IPS DF 4.7 (cell line): ENCODE results near the gene CHST4.
"Not testable (repeated sequence)": the region's sequence is repeated elsewhere in the genome, so short reads cannot be mapped to it uniquely, and the experiment has no call there.

Experiments used
- DNase-seq: peaks from one replicate; pipeline ENCODE4 v3.0.0-alpha.2; 2013; ENCODE audit warnings: low spot score; ENCODE audit errors: extremely low read depth

Gene CHST4

GRCh38 chr16:71569621-71570020, 43.4 kb downstream of the CHST4 start:
- no peak for DNase-seq

- no peak for DNase-seq
These were observed 43.9 kb downstream of the CHST4 start for GRCh38 chr16:71570144-71570543.

- no peak for DNase-seq
These were observed 46.4 kb downstream of the CHST4 start for GRCh38 chr16:71572497-71573116.

GRCh38 chr16:71573387-71574094, 47.3 kb downstream of the CHST4 start:
- no peak for DNase-seq

- DNase-seq: no peak
These were observed 48.5 kb downstream of the CHST4 start for GRCh38 chr16:71574702-71575101.

GRCh38 chr16:71576971-71577370, 50.7 kb downstream of the CHST4 start, which contains the start of gene TAT:
Gene TAT, minus strand, starts transcription at chr16:71577092. Its CDS starts 677 bp downstream, at chr16:71576415.
- DNase-seq: no peak

- not testable (repeated sequence) for DNase-seq
These were observed 56.3 kb downstream of the CHST4 start for GRCh38 chr16:71582553-71582848.

- no peak for DNase-seq
These were observed 58.5 kb downstream of the CHST4 start for GRCh38 chr16:71584543-71585317.

GRCh38 chr16:71585318-71585703, 59.1 kb downstream of the CHST4 start:
- DNase-seq: no peak
